ENCODE results near the gene USP6. TPM values are rescaled to one million over a fixed set of nuclear protein-coding genes. Genes with fewer than 3 reads are reported as not detected.
"Not testable (repeated sequence)": the region's sequence is repeated elsewhere in the genome, so short reads cannot be mapped to it uniquely, and the experiment has no call there.

Gene USP6
- total RNA-seq, 1 experiment from 2014 or later = not detected

GRCh38 chr17:5122056-5122455, 6.2 kb downstream of the USP6 start:
- DNase-seq (ENCODE audit: low read depth) = not testable (repeated sequence)

- DNase-seq (ENCODE audit: low read depth) = peak; percentile 43
Observed at GRCh38 chr17:5122586-5123342, 6.9 kb downstream of the USP6 start.

GRCh38 chr17:5123343-5124124, 7.7 kb downstream of the USP6 start:
- DNase-seq (ENCODE audit: low read depth) = no peak

GRCh38 chr17:5124125-5124760, 8.4 kb downstream of the USP6 start:
- DNase-seq (ENCODE audit: low read depth) = not testable (repeated sequence)

GRCh38 chr17:5124896-5125295, 9.1 kb downstream of the USP6 start:
- not testable (repeated sequence) for DNase-seq (ENCODE audit: low read depth)

- DNase-seq (ENCODE audit: low read depth) = no peak
Observed at GRCh38 chr17:5126719-5127488, 11.1 kb downstream of the USP6 start.

GRCh38 chr17:5127910-5128309, 12.1 kb downstream of the USP6 start:
- DNase-seq (ENCODE audit: low read depth) = no peak

GRCh38 chr17:5128387-5128786, 12.6 kb downstream of the USP6 start:
- DNase-seq (ENCODE audit: low read depth) = not testable (repeated sequence)

GRCh38 chr17:5128905-5129535, 13.2 kb downstream of the USP6 start:
- no peak for DNase-seq (ENCODE audit: low read depth)

GRCh38 chr17:5129770-5130169, 13.9 kb downstream of the USP6 start:
- not testable (repeated sequence) for DNase-seq (ENCODE audit: low read depth)

- DNase-seq (ENCODE audit: low read depth) = not testable (repeated sequence)
Observed at GRCh38 chr17:5130261-5130660, 14.4 kb downstream of the USP6 start.

GRCh38 chr17:5130687-5131086, 14.9 kb downstream of the USP6 start:
- not testable (repeated sequence) for DNase-seq (ENCODE audit: low read depth)

GRCh38 chr17:5131146-5131715, 15.4 kb downstream of the USP6 start:
- no peak for DNase-seq (ENCODE audit: low read depth)

- DNase-seq (ENCODE audit: low read depth) = not testable (repeated sequence)
Observed at GRCh38 chr17:5131799-5132502, 16.1 kb downstream of the USP6 start.

GRCh38 chr17:5132503-5133225, 16.8 kb downstream of the USP6 start:
- not testable (repeated sequence) for DNase-seq (ENCODE audit: low read depth)

- DNase-seq (ENCODE audit: low read depth) = no peak
Observed at GRCh38 chr17:5133311-5133710, 17.5 kb downstream of the USP6 start.

GRCh38 chr17:5133961-5134360, 18.1 kb downstream of the USP6 start:
- not testable (repeated sequence) for DNase-seq (ENCODE audit: low read depth)

- not testable (repeated sequence) for DNase-seq (ENCODE audit: low read depth)
Observed at GRCh38 chr17:5134571-5134970, 18.7 kb downstream of the USP6 start.

- not testable (repeated sequence) for DNase-seq (ENCODE audit: low read depth)
Observed at GRCh38 chr17:5135131-5135712, 19.4 kb downstream of the USP6 start.

All from Daoy (cell line).